ENCODE data around the gene WDR18.

The WDR18 gene

GRCh38 chr19:984165-984967 lies at the start of gene WDR18:
TSS of gene WDR18 (plus strand) at chr19:984345. CDS start at chr19:984354, 9 bp downstream.
- DNase-seq (ENCODE audit: low spot score), result peak; percentile 91

GRCh38 chr19:934865-935479 lies 49.2 kb upstream of the WDR18 start:
- DNase-seq (ENCODE audit: low spot score), result peak; percentile 64

- DNase-seq (ENCODE audit: low spot score), result no peak
These were observed 48.0 kb upstream of the WDR18 start for GRCh38 chr19:936175-936546.

- no peak for DNase-seq (ENCODE audit: low spot score)
These were observed 46.9 kb upstream of the WDR18 start for GRCh38 chr19:937259-937694.

GRCh38 chr19:938233-938923 lies 45.8 kb upstream of the WDR18 start:
- no peak for DNase-seq (ENCODE audit: low spot score)

GRCh38 chr19:939439-939838 lies 44.7 kb upstream of the WDR18 start:
- DNase-seq (ENCODE audit: low spot score), result no peak

GRCh38 chr19:939922-940321 lies 44.2 kb upstream of the WDR18 start:
- DNase-seq (ENCODE audit: low spot score), result no peak

GRCh38 chr19:940591-941291 lies 43.4 kb upstream of the WDR18 start:
- DNase-seq (ENCODE audit: low spot score), result no peak

GRCh38 chr19:941292-942132 lies 42.6 kb upstream of the WDR18 start:
- no peak for DNase-seq (ENCODE audit: low spot score)

GRCh38 chr19:942133-942645 lies 42.0 kb upstream of the WDR18 start:
- DNase-seq (ENCODE audit: low spot score), result no peak

GRCh38 chr19:943551-944170 lies 40.5 kb upstream of the WDR18 start:
- DNase-seq (ENCODE audit: low spot score), result no peak

- DNase-seq (ENCODE audit: low spot score), result no peak
These were observed 40.0 kb upstream of the WDR18 start for GRCh38 chr19:944171-944567.

- no peak for DNase-seq (ENCODE audit: low spot score)
These were observed 39.4 kb upstream of the WDR18 start for GRCh38 chr19:944663-945241.

- DNase-seq (ENCODE audit: low spot score), result no peak
These were observed 38.5 kb upstream of the WDR18 start for GRCh38 chr19:945401-946252.

- DNase-seq (ENCODE audit: low spot score), result no peak
These were observed 36.9 kb upstream of the WDR18 start for GRCh38 chr19:947090-947706.

GRCh38 chr19:947707-948539 lies 36.2 kb upstream of the WDR18 start:
- no peak for DNase-seq (ENCODE audit: low spot score)

GRCh38 chr19:948842-949496 lies 35.2 kb upstream of the WDR18 start:
- no peak for DNase-seq (ENCODE audit: low spot score)
